Measurements from ENCODE around the gene KCNQ1. TPM values are rescaled to one million over a fixed set of nuclear protein-coding genes. Genes with fewer than 3 reads are reported as not detected.

The KCNQ1 gene
- total and polyA plus RNA-seq, 2 of the 13 experiments (the other 11 are each of a cell fraction or from before 2014, with no cell fraction given) = 0.02 to 0.08 TPM

DNA sequence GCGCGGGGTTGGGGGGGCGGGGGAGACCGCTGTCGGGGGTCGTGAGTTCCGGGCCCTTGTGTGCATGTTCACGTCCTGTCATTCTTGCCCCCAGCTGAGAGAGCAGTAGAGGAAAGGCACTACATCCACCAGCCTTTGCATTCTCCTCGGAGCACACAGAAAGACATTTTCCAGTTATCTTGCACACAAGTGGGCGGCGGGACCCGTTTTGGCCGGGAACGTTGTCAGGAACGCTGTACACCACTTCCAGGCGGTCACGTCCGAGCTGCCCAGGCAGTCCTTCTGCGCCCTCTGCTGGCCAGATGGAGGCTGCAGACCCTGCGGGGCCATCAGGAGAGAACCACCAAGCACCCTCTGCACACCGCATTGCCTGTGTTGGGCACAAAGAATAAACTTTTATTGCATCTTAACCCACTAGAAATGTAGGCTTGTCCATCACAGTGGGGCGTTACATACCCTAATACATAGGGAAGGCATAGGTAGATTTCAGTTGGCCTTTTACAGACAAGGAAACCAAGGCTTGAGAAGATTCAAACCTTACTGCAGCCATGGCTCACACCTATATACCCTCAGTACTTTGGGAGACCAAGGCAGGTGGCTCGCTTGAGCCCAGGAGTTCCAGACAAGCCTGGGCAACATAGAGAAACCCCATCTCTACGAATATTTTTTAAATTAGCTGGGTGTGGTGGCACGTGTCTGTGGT is 443.6 kb downstream of the KCNQ1 start (continued):
- TF ChIP-seq E2F5 (CRISPR knock-in tag; conservative IDR thresholded peaks at IDR 0.05) (no peak), ZSCAN31 (CRISPR knock-in tag; IDR thresholded peaks at IDR 0.05; ENCODE audit: low read depth) (no peak), RAD21 (CRISPR knock-in tag; IDR thresholded peaks at IDR 0.05) (peak; percentile 96), ZNF782 (CRISPR knock-in tag; IDR thresholded peaks at IDR 0.05; ENCODE audit: borderline replicate concordance) (peak; percentile 71; the same call in 1 of the 2 replicates), ZNF224 (CRISPR knock-in tag; IDR thresholded peaks at IDR 0.05) (no peak), KDM2A (CRISPR knock-in tag; IDR thresholded peaks at IDR 0.05; ENCODE audit: borderline replicate concordance, low read depth) (peak; percentile 85), KDM5A (IDR thresholded peaks at IDR 0.05; ENCODE audit: borderline replicate concordance, low read length) (no peak), MAZ (IDR thresholded peaks at IDR 0.05; ENCODE audit: borderline replicate concordance, low read depth, low read length) (no peak), MAZ (CRISPR knock-in tag; IDR thresholded peaks at IDR 0.05; ENCODE audit: low read depth) (0 out of 2 replicates have a peak, but pooled peaks have one; percentile 36), DR1 (CRISPR knock-in tag; IDR thresholded peaks at IDR 0.05) (no peak), ZSCAN22 (CRISPR knock-in tag; IDR thresholded peaks at IDR 0.05) (no peak), STAG1 (CRISPR knock-in tag; IDR thresholded peaks at IDR 0.05) (peak; percentile 100), ZBTB7B (CRISPR knock-in tag; IDR thresholded peaks at IDR 0.05) (no peak; the same call in 1 of the 2 replicates), YY1 (IDR thresholded peaks at IDR 0.05; ENCODE audit: insufficient read depth, insufficient replicate concordance, low read depth, low read length) (peak; percentile 34), RFXAP (CRISPR knock-in tag; IDR thresholded peaks at IDR 0.05; ENCODE audit: borderline replicate concordance) (no peak), TCF12 (IDR thresholded peaks at IDR 0.05) (no peak), TCF12 (CRISPR knock-in tag; IDR thresholded peaks at IDR 0.05) (no peak), KLF12 (CRISPR knock-in tag; IDR thresholded peaks at IDR 0.05; ENCODE audit: borderline replicate concordance) (no peak), ZNF350 (CRISPR knock-in tag; IDR thresholded peaks at IDR 0.05; ENCODE audit: borderline replicate concordance, low read depth) (no peak), BCL6 (CRISPR knock-in tag; IDR thresholded peaks at IDR 0.05) (no peak), SOX6 (IDR thresholded peaks at IDR 0.05) (no peak), SOX6 (CRISPR knock-in tag; IDR thresholded peaks at IDR 0.05) (peak; percentile 55; the same call in 1 of the 2 replicates), ZNF441 (CRISPR knock-in tag; IDR thresholded peaks at IDR 0.05; ENCODE audit: borderline replicate concordance) (no peak), MEIS2 (CRISPR knock-in tag; IDR thresholded peaks at IDR 0.05) (no peak), NR2F2 (IDR thresholded peaks at IDR 0.05; ENCODE audit: borderline replicate concordance, low read depth) (no peak), JARID2 (CRISPR knock-in tag; IDR thresholded peaks at IDR 0.05; ENCODE audit: insufficient replicate concordance) (no peak)
- TF ChIP-seq, protein P1, sequence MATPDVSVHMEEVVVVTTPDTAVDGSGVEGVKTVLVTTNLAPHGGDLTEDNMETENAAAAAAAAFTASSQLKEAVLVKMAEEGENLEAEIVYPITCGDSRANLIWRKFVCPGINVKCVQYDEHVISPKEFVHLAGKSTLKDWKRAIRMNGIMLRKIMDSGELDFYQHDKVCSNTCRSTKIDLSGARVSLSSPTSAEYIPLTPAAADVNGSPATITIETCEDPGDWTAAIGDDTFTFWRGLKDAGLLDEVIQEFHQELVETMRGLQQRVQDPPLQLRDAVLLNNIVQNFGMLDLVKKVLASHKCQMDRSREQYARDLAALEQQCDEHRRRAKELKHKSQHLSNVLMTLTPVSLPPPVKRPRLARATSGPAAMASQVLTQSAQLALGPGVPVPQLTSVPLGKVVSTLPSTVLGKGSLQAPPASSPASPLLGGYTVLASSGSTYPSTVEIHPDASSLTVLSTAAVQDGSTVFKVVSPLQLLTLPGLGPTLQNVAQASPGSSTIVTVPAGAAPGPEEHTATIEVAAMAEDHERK (CRISPR knock-in tag; IDR thresholded peaks at IDR 0.05; ENCODE audit: low read depth) = no peak
- TF ChIP-seq, protein P2, sequence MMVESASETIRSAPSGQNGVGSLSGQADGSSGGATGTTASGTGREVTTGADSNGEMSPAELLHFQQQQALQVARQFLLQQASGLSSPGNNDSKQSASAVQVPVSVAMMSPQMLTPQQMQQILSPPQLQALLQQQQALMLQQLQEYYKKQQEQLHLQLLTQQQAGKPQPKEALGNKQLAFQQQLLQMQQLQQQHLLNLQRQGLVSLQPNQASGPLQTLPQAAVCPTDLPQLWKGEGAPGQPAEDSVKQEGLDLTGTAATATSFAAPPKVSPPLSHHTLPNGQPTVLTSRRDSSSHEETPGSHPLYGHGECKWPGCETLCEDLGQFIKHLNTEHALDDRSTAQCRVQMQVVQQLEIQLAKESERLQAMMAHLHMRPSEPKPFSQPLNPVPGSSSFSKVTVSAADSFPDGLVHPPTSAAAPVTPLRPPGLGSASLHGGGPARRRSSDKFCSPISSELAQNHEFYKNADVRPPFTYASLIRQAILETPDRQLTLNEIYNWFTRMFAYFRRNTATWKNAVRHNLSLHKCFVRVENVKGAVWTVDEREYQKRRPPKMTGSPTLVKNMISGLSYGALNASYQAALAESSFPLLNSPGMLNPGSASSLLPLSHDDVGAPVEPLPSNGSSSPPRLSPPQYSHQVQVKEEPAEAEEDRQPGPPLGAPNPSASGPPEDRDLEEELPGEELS (CRISPR knock-in tag; IDR thresholded peaks at IDR 0.05) = no peak

All from HepG2 (cell line).